Keratinocyte (primary cell): Measurements from ENCODE around the gene NECTIN1. TPM values are rescaled to one million over a fixed set of nuclear protein-coding genes. Genes with fewer than 3 reads are reported as not detected.

ENCODE experiments used
- DNase-seq: peaks from one replicate; pipeline ENCODE4 v3.0.0-alpha.2; 2011; ENCODE audit warnings: low read depth, missing footprints, low spot score
- FAIRE-seq: peaks from 2 replicates; lab custom pipeline; 2011; peaks lifted over from hg19 to GRCh38; lab: Jason Lieb, UNC
- H2AFZ ChIP-seq: 2 replicates; pipeline ENCODE4 v1.6.0; 2012; ENCODE audit warnings: low read length, control low read depth, inconsistent platforms; ENCODE audit not compliant: control insufficient read depth
- H3K27ac ChIP-seq: 2 replicates; pipeline ENCODE4 v1.5.1; 2011; ENCODE audit warnings: low read length; ENCODE audit not compliant: control insufficient read depth, insufficient read depth
- H3K27me3 ChIP-seq: 3 replicates; pipeline ENCODE4 v1.6.0; 2011; ENCODE audit warnings: low read length; ENCODE audit not compliant: control insufficient read depth, insufficient read depth; ENCODE audit errors: extremely low read depth
- H3K36me3 ChIP-seq, 2 experiments: 2 replicates in 1 of 2; 3 replicates in 1 of 2; pipeline ENCODE4 v1.5.1; 2011; ENCODE audit warnings: low read length in 2 of 2, mild to moderate bottlenecking in 1 of 2; ENCODE audit not compliant: control insufficient read depth in 2 of 2, insufficient read depth in 2 of 2; ENCODE audit errors: extremely low read depth in 1 of 2
- H3K4me1 ChIP-seq: 3 replicates; pipeline ENCODE4 v1.5.1; 2011; ENCODE audit warnings: low read length; ENCODE audit not compliant: control insufficient read depth, insufficient read depth; ENCODE audit errors: extremely low read depth
- H3K4me2 ChIP-seq: 3 replicates; pipeline ENCODE4 v1.6.0; 2011; ENCODE audit warnings: low read depth, low read length; ENCODE audit not compliant: control insufficient read depth, insufficient read depth; ENCODE audit errors: extremely low read depth
- H3K4me3 ChIP-seq, 3 experiments: fragments of 200-600 bp in 1 of 3; sonication (generic) in 1 of 3; 2 replicates in 2 of 3; 3 replicates in 1 of 3; pipeline ENCODE4 v1.5.1; 2011 to 2016; ENCODE audit warnings: low read length in 3 of 3, mild to moderate bottlenecking in 3 of 3, control low read depth in 2 of 3, inconsistent platforms in 1 of 3, low read depth in 1 of 3, mixed read lengths in 1 of 3, mixed run types in 1 of 3, moderate library complexity in 1 of 3; ENCODE audit not compliant: control insufficient read depth in 2 of 3, insufficient read depth in 2 of 3; ENCODE audit errors: extremely low read depth in 1 of 3
- H3K79me2 ChIP-seq: 2 replicates; pipeline ENCODE4 v1.6.0; 2012; ENCODE audit warnings: low read length; ENCODE audit not compliant: control insufficient read depth, insufficient read depth
- H3K9ac ChIP-seq: 3 replicates; pipeline ENCODE4 v1.6.0; 2011; ENCODE audit warnings: low read length; ENCODE audit not compliant: control insufficient read depth, insufficient read depth; ENCODE audit errors: extremely low read depth
- H3K9me1 ChIP-seq: 3 replicates; pipeline ENCODE4 v1.6.0; 2011; ENCODE audit warnings: low read length; ENCODE audit not compliant: control insufficient read depth, insufficient read depth; ENCODE audit errors: extremely low read depth
- H3K9me3 ChIP-seq: 2 replicates; pipeline ENCODE4 v1.5.1; 2012; ENCODE audit warnings: low read depth, low read length; ENCODE audit not compliant: control insufficient read depth
- H4K20me1 ChIP-seq: 3 replicates; pipeline ENCODE4 v1.6.0; 2011; ENCODE audit warnings: low read length; ENCODE audit not compliant: control insufficient read depth, insufficient read depth; ENCODE audit errors: extremely low read depth
- CTCF ChIP-seq, 3 experiments: IDR thresholded peaks in 1 of 3; conservative IDR thresholded peaks in 1 of 3; optimal IDR thresholded peaks in 1 of 3; 2 replicates in 2 of 3; 3 replicates in 1 of 3; pipeline versions ENCODE3 to v1.5.1; 2011; ENCODE audit warnings: low read length in 3 of 3, mild to moderate bottlenecking in 3 of 3, moderate library complexity in 2 of 3, control low read depth in 1 of 3, inconsistent platforms in 1 of 3; ENCODE audit not compliant: insufficient read depth in 2 of 3; ENCODE audit errors: extremely low read depth in 1 of 3
- EZH2 ChIP-seq: IDR thresholded peaks from one replicate; pipeline ENCODE4 v1.6.1; 2012; ENCODE audit warnings: inconsistent platforms, mild to moderate bottlenecking, low read length, moderate library complexity
- dilution Hi-C: fragments of 300-500 bp; cut with MboI; formaldehyde crosslinking; loops from one replicate; pipeline ENCODE4 v1.7.0; 2020; ENCODE audit warnings: low sequenced_read_pairs; ENCODE audit not compliant: extremely low pct_ligation_motif_present
- polyA plus RNA-seq, 5 experiments: library from polyadenylated mRNA; depleted of rRNA in 3 of 5; stranded (reverse) in 3 of 5; stranded (forward) in 1 of 5; unstranded in 1 of 5; fragments of >200 nt; gene quantifications; 1 replicate in 1 of 5; 2 replicates in 3 of 5; 3 replicates in 1 of 5; pipeline versions ENCODE4 v1.2.1 to v1.2.3, GENCODE V29; 2011 to 2012; ENCODE audit warnings: missing spikeins in 2 of 5, low read depth in 1 of 5, low replicate concordance in 1 of 5

Gene NECTIN1
- polyA plus RNA-seq, 1 donor (not counting 4 experiments of a cell fraction or from before 2014, with no cell fraction given): 37.5 TPM

- TF ChIP-seq CTCF (optimal IDR thresholded peaks at IDR 0.05 in 1 of 3, IDR thresholded peaks at IDR 0.05 in 1 of 3, conservative IDR thresholded peaks at IDR 0.05 in 1 of 3; ENCODE audit: extremely low read depth in 1 of 3, insufficient read depth in 2 of 3, low read length in 3 of 3): no peak
- Histone ChIP-seq H3K9ac (no peak overlapping the region), H2AFZ (no peak overlapping the region), H4K20me1 (no peaks in the 10 kb centered on the region), H3K4me2 (no peak overlapping the region), H3K79me2 (no peaks in the 10 kb centered on the region), H3K4me1 (no peaks in the 10 kb centered on the region), H3K9me1 (no peaks in the 10 kb centered on the region), H3K36me3 (no peaks in the 10 kb centered on the region), H3K4me3 (no peak overlapping the region), H3K27me3 (no peaks in the 10 kb centered on the region), H3K27ac (no peak overlapping the region), H3K9me3 (no peaks in the 10 kb centered on the region)
- no peak for FAIRE-seq
- dilution Hi-C loops: no loop called here
- DNase-seq: no peak
These were observed 75.9 kb downstream of the NECTIN1 start for GRCh38 chr11:119652907-119653659.

- Histone ChIP-seq H3K4me3 (no peak overlapping the region), H3K36me3 (no peaks in the 10 kb centered on the region), H3K27ac (no peak overlapping the region), H3K9me1 (no peaks in the 10 kb centered on the region), H3K4me2 (no peak overlapping the region), H3K4me1 (no peaks in the 10 kb centered on the region), H3K9ac (no peak overlapping the region), H3K79me2 (no peaks in the 10 kb centered on the region), H3K27me3 (no peaks in the 10 kb centered on the region), H4K20me1 (no peaks in the 10 kb centered on the region), H2AFZ (no peak overlapping the region), H3K9me3 (no peaks in the 10 kb centered on the region)
- FAIRE-seq (no peak), DNase-seq (no peak)
- no peak for TF ChIP-seq EZH2
- TF ChIP-seq CTCF (optimal IDR thresholded peaks at IDR 0.05 in 1 of 3, IDR thresholded peaks at IDR 0.05 in 1 of 3, conservative IDR thresholded peaks at IDR 0.05 in 1 of 3; ENCODE audit: extremely low read depth in 1 of 3, insufficient read depth in 2 of 3, low read length in 3 of 3): no peak
- dilution Hi-C loops: no loop called here
These were observed 77.0 kb downstream of the NECTIN1 start for GRCh38 chr11:119651802-119652584.
